ENCODE data around the gene ADRA2A. TPM values are rescaled to one million over a fixed set of nuclear protein-coding genes. Genes with fewer than 3 reads are reported as not detected.

Gene ADRA2A
- total RNA-seq, 4 donors from 2014 or later: 0.42 to 3.8 (median 3.6) TPM

GRCh38 chr10:111116211-111116610 lies 39.4 kb downstream of the ADRA2A start:
- H3K27me3 ChIP-seq: no peaks in the 10 kb centered on the region
- TF ChIP-seq POLR2AphosphoS5 (IDR thresholded peaks at IDR 0.05): no peak
- TF ChIP-seq POLR2A (IDR thresholded peaks at IDR 0.05; ENCODE audit: low read depth): no peak
- TF ChIP-seq CTCF (IDR thresholded peaks at IDR 0.05): no peak
- no peak for TF ChIP-seq EP300 (IDR thresholded peaks at IDR 0.05)
- H3K4me3 ChIP-seq: no peak overlapping the region
- H3K4me1 ChIP-seq: no peaks in the 10 kb centered on the region
- H3K27ac ChIP-seq (replicated peaks in 1 of 4): no peak overlapping the region
- DNase-seq (ENCODE audit: extremely low spot score): no peak
- intact Hi-C loops (cut with DNase I): no loop called here
- 96% methylated on average over 7 of the region's 9 CpGs for WGBS
- H3K9me3 ChIP-seq: no peaks in the 10 kb centered on the region
- H3K36me3 ChIP-seq: no peaks in the 10 kb centered on the region

- H3K4me3 ChIP-seq: no peak overlapping the region
- TF ChIP-seq POLR2AphosphoS5 (IDR thresholded peaks at IDR 0.05): no peak
- no peak for TF ChIP-seq EP300 (IDR thresholded peaks at IDR 0.05)
- no peak for TF ChIP-seq POLR2A (IDR thresholded peaks at IDR 0.05; ENCODE audit: low read depth)
- no peak for TF ChIP-seq CTCF (IDR thresholded peaks at IDR 0.05)
- H3K27ac ChIP-seq (replicated peaks in 1 of 4): no peak overlapping the region
- no peaks in the 10 kb centered on the region for H3K9me3 ChIP-seq
- no peak for DNase-seq (ENCODE audit: extremely low spot score)
- intact Hi-C loops (cut with DNase I): no loop called here
- no peaks in the 10 kb centered on the region for H3K4me1 ChIP-seq
- H3K36me3 ChIP-seq: no peaks in the 10 kb centered on the region
- 71% methylated on average over 2 of the region's 16 CpGs for WGBS
- no peaks in the 10 kb centered on the region for H3K27me3 ChIP-seq
Measured at GRCh38 chr10:111116762-111117445, 40.1 kb downstream of the ADRA2A start.

GRCh38 chr10:111117528-111118277 lies 40.9 kb downstream of the ADRA2A start:
- intact Hi-C loops (cut with DNase I): no loop called here
- H3K27me3 ChIP-seq: peaks cover 0 to 6% (median 0%) of the 10 kb centered on the region in 4 donors
- no peaks in the 10 kb centered on the region for H3K9me3 ChIP-seq
- no peak for TF ChIP-seq POLR2AphosphoS5 (IDR thresholded peaks at IDR 0.05)
- TF ChIP-seq EP300 (IDR thresholded peaks at IDR 0.05): no peak
- H3K36me3 ChIP-seq: no peaks in the 10 kb centered on the region
- H3K27ac ChIP-seq (replicated peaks in 1 of 4): no peak overlapping the region
- WGBS: 83% methylated on average over 8 of the region's 8 CpGs
- no peaks in the 10 kb centered on the region for H3K4me1 ChIP-seq
- no peak for DNase-seq (ENCODE audit: extremely low spot score)
- H3K4me3 ChIP-seq: no peak overlapping the region

- no peak for DNase-seq (ENCODE audit: extremely low spot score)
- intact Hi-C loops (cut with DNase I): no loop called here
- WGBS: 71% methylated on average over 1 of the region's 3 CpGs
- no peaks in the 10 kb centered on the region for H3K36me3 ChIP-seq
- H3K27ac ChIP-seq (replicated peaks in 1 of 4): no peak overlapping the region
- H3K27me3 ChIP-seq: peaks cover 0 to 6% (median 0%) of the 10 kb centered on the region in 4 donors
- no peaks in the 10 kb centered on the region for H3K4me1 ChIP-seq
- TF ChIP-seq POLR2AphosphoS5 (IDR thresholded peaks at IDR 0.05) (no peak), CTCF (IDR thresholded peaks at IDR 0.05) (no peak), EP300 (IDR thresholded peaks at IDR 0.05) (no peak), POLR2A (IDR thresholded peaks at IDR 0.05; ENCODE audit: low read depth) (no peak)
- H3K9me3 ChIP-seq: no peaks in the 10 kb centered on the region
- no peak overlapping the region for H3K4me3 ChIP-seq
Measured at GRCh38 chr10:111118758-111119157, 41.9 kb downstream of the ADRA2A start.

- intact Hi-C loops (cut with DNase I): no loop called here
Measured at GRCh38 chr10:111119637-111120036, 42.8 kb downstream of the ADRA2A start.

More at GRCh38 chr10:111119637-111120036, 42.8 kb downstream of the ADRA2A start:
- Histone ChIP-seq H3K27ac (replicated peaks in 1 of 4) (no peak overlapping the region), H3K36me3 (no peaks in the 10 kb centered on the region), H3K4me1 (no peaks in the 10 kb centered on the region), H3K4me3 (no peak overlapping the region), H3K9me3 (no peaks in the 10 kb centered on the region), H3K27me3 (peaks cover 0 to 12% (median 0%) of the 10 kb centered on the region in 4 donors)
- WGBS: 88% methylated on average over 4 of the region's 4 CpGs
- TF ChIP-seq POLR2A (IDR thresholded peaks at IDR 0.05; ENCODE audit: low read depth): no peak
- TF ChIP-seq CTCF (IDR thresholded peaks at IDR 0.05): no peak
- no peak for TF ChIP-seq POLR2AphosphoS5 (IDR thresholded peaks at IDR 0.05)
- TF ChIP-seq EP300 (IDR thresholded peaks at IDR 0.05): no peak
- peak; percentile 75 for DNase-seq (ENCODE audit: extremely low spot score)

All from esophagus muscularis mucosa (tissue), 4 donors.